ENCODE measurements around the gene PDE8B.

The PDE8B gene

GRCh38 chr5:77213601-77214000, 3.1 kb downstream of the PDE8B start:
- no peaks in the 10 kb centered on the region for H3K4me1 ChIP-seq (ENCODE audit: low read length)
- peaks cover 4% of the 10 kb centered on the region; the same call in 1 of the 2 replicates for H3K27me3 ChIP-seq (replicated peaks; ENCODE audit: insufficient read depth, low read length)
- no peak for DNase-seq
- no peaks in the 10 kb centered on the region for H4K20me1 ChIP-seq (ENCODE audit: insufficient read depth, low read length)
- TF ChIP-seq EZH2phosphoT487 (IDR thresholded peaks at IDR 0.05; ENCODE audit: low read length) (no peak), EZH2 (optimal IDR thresholded peaks at IDR 0.05; ENCODE audit: low read depth, low read length) (no peak)
- TF ChIP-seq, protein P1, sequence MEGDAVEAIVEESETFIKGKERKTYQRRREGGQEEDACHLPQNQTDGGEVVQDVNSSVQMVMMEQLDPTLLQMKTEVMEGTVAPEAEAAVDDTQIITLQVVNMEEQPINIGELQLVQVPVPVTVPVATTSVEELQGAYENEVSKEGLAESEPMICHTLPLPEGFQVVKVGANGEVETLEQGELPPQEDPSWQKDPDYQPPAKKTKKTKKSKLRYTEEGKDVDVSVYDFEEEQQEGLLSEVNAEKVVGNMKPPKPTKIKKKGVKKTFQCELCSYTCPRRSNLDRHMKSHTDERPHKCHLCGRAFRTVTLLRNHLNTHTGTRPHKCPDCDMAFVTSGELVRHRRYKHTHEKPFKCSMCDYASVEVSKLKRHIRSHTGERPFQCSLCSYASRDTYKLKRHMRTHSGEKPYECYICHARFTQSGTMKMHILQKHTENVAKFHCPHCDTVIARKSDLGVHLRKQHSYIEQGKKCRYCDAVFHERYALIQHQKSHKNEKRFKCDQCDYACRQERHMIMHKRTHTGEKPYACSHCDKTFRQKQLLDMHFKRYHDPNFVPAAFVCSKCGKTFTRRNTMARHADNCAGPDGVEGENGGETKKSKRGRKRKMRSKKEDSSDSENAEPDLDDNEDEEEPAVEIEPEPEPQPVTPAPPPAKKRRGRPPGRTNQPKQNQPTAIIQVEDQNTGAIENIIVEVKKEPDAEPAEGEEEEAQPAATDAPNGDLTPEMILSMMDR (IDR thresholded peaks at IDR 0.05; ENCODE audit: low read length): no peak
- H3K4me2 ChIP-seq (ENCODE audit: low read depth, low read length): no peak overlapping the region
- no peak overlapping the region for H3K9ac ChIP-seq (ENCODE audit: low read length)
- no peaks in the 10 kb centered on the region for H3K36me3 ChIP-seq (replicated peaks; ENCODE audit: insufficient read depth, low read length)
- no peaks in the 10 kb centered on the region for H3K79me2 ChIP-seq (ENCODE audit: low read length)
- no peak overlapping the region for H3K27ac ChIP-seq (ENCODE audit: low read length)
- no peak overlapping the region for H2AFZ ChIP-seq (ENCODE audit: low read length)
- no peaks in the 10 kb centered on the region for H3F3A ChIP-seq (ENCODE audit: insufficient read depth, low read length)
- no peaks in the 10 kb centered on the region for H3K9me2 ChIP-seq (replicated peaks; ENCODE audit: insufficient read depth, low read length)
- no peaks in the 10 kb centered on the region for H3K9me3 ChIP-seq (replicated peaks; ENCODE audit: insufficient read depth, low read length)
- no peak overlapping the region for H3K4me3 ChIP-seq (ENCODE audit: low read length)

DNA sequence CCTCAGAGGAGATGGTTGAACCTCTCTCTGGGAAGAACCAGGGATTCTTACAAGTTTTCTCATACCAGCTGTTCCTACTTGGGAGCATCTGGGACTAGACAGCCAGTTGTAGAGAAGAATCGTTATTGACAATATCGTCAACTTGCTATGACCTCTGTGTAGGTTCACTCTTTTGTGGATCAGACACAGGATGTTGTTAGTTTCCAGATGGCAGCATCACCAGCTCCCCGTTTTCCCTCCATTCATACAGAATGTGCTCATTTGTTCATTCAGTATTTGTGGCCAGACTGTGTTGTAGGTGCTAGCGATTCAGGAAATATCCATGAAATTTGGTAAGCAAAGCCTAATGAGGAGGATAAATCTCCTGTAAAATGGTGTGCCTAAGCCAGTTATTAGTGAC, 3.7 kb downstream of the PDE8B start:
- no peak overlapping the region for H3K4me3 ChIP-seq (ENCODE audit: low read length)
- H3K36me3 ChIP-seq (replicated peaks; ENCODE audit: insufficient read depth, low read length): no peaks in the 10 kb centered on the region
- no peak for DNase-seq
- H3K9me2 ChIP-seq (replicated peaks; ENCODE audit: insufficient read depth, low read length): no peaks in the 10 kb centered on the region
- TF ChIP-seq, protein P1 (IDR thresholded peaks at IDR 0.05; ENCODE audit: low read length): no peak
- no peak for TF ChIP-seq EZH2 (optimal IDR thresholded peaks at IDR 0.05; ENCODE audit: low read depth, low read length)
- TF ChIP-seq EZH2phosphoT487 (IDR thresholded peaks at IDR 0.05; ENCODE audit: low read length): no peak
- no peaks in the 10 kb centered on the region for H3K9me3 ChIP-seq (replicated peaks; ENCODE audit: insufficient read depth, low read length)
- H2AFZ ChIP-seq (ENCODE audit: low read length): no peak overlapping the region
- H4K20me1 ChIP-seq (ENCODE audit: insufficient read depth, low read length): no peaks in the 10 kb centered on the region
- H3K4me1 ChIP-seq (ENCODE audit: low read length): no peaks in the 10 kb centered on the region
- no peaks in the 10 kb centered on the region for H3K79me2 ChIP-seq (ENCODE audit: low read length)
- no peak overlapping the region for H3K9ac ChIP-seq (ENCODE audit: low read length)
- H3F3A ChIP-seq (ENCODE audit: insufficient read depth, low read length): no peaks in the 10 kb centered on the region
- peaks cover 4% of the 10 kb centered on the region; the same call in 1 of the 2 replicates for H3K27me3 ChIP-seq (replicated peaks; ENCODE audit: insufficient read depth, low read length)
- H3K4me2 ChIP-seq (ENCODE audit: low read depth, low read length): no peak overlapping the region
- no peak overlapping the region for H3K27ac ChIP-seq (ENCODE audit: low read length)

GRCh38 chr5:77218263-77218662, 7.8 kb downstream of the PDE8B start:
- Histone ChIP-seq H3K4me1 (ENCODE audit: low read length) (no peaks in the 10 kb centered on the region), H3K4me2 (ENCODE audit: low read depth, low read length) (no peak overlapping the region), H3K9me2 (replicated peaks; ENCODE audit: insufficient read depth, low read length) (no peaks in the 10 kb centered on the region), H4K20me1 (ENCODE audit: insufficient read depth, low read length) (no peaks in the 10 kb centered on the region), H3K36me3 (replicated peaks; ENCODE audit: insufficient read depth, low read length) (no peaks in the 10 kb centered on the region), H3K27me3 (replicated peaks; ENCODE audit: insufficient read depth, low read length) (no peaks in the 10 kb centered on the region), H3F3A (ENCODE audit: insufficient read depth, low read length) (no peaks in the 10 kb centered on the region), H3K27ac (ENCODE audit: low read length) (no peak overlapping the region), H3K9ac (ENCODE audit: low read length) (no peak overlapping the region), H3K9me3 (replicated peaks; ENCODE audit: insufficient read depth, low read length) (no peaks in the 10 kb centered on the region), H3K4me3 (ENCODE audit: low read length) (no peak overlapping the region), H3K79me2 (ENCODE audit: low read length) (no peaks in the 10 kb centered on the region), H2AFZ (ENCODE audit: low read length) (no peak overlapping the region)
- DNase-seq: no peak
- TF ChIP-seq EZH2phosphoT487 (IDR thresholded peaks at IDR 0.05; ENCODE audit: low read length) (no peak), EZH2 (optimal IDR thresholded peaks at IDR 0.05; ENCODE audit: low read depth, low read length) (no peak)
- TF ChIP-seq, protein P1 (IDR thresholded peaks at IDR 0.05; ENCODE audit: low read length): no peak; the same call in 1 of the 2 replicates

Data from MM.1S (cell line).